Measurements from ENCODE around the gene DNM3.

DNM3 gene

GRCh38 chr1:172070055-172070454, 228.8 kb downstream of the DNM3 start:
- TF ChIP-seq TCF12 (IDR thresholded peaks at IDR 0.05; ENCODE audit: low read depth) (no peak), NFIC (IDR thresholded peaks at IDR 0.05) (no peak), YY1 (IDR thresholded peaks at IDR 0.05; ENCODE audit: low read depth) (no peak), EP300 (IDR thresholded peaks at IDR 0.05; ENCODE audit: borderline replicate concordance) (no peak), TAF1 (IDR thresholded peaks at IDR 0.05; ENCODE audit: low read depth) (no peak), CEBPB (IDR thresholded peaks at IDR 0.05) (no peak), ZBTB7A (IDR thresholded peaks at IDR 0.05; ENCODE audit: low read depth) (no peak), MAX (IDR thresholded peaks at IDR 0.05) (no peak), RAD21 (IDR thresholded peaks at IDR 0.05; ENCODE audit: low read depth) (no peak), CREB1 (IDR thresholded peaks at IDR 0.05; ENCODE audit: low read depth) (no peak), USF1 (IDR thresholded peaks at IDR 0.05) (no peak), REST (IDR thresholded peaks at IDR 0.05; ENCODE audit: low read depth) (no peak), EGR1 (IDR thresholded peaks at IDR 0.05) (no peak)

- TF ChIP-seq NFIC (IDR thresholded peaks at IDR 0.05) = no peak
Observed at GRCh38 chr1:172071746-172072145, 230.4 kb downstream of the DNM3 start.

GRCh38 chr1:172083191-172083590, 241.9 kb downstream of the DNM3 start:
- TF ChIP-seq TAF1 (IDR thresholded peaks at IDR 0.05; ENCODE audit: low read depth) (no peak), FOXM1 (IDR thresholded peaks at IDR 0.05; ENCODE audit: borderline replicate concordance, low read depth) (no peak), RAD21 (IDR thresholded peaks at IDR 0.05; ENCODE audit: low read depth) (no peak), NFIC (IDR thresholded peaks at IDR 0.05) (no peak), CREB1 (IDR thresholded peaks at IDR 0.05; ENCODE audit: low read depth) (no peak), REST (IDR thresholded peaks at IDR 0.05; ENCODE audit: low read depth) (no peak), USF1 (IDR thresholded peaks at IDR 0.05) (no peak)

GRCh38 chr1:172084876-172085275, 243.6 kb downstream of the DNM3 start:
- TF ChIP-seq ZBTB7A (IDR thresholded peaks at IDR 0.05; ENCODE audit: low read depth) (no peak), FOXM1 (IDR thresholded peaks at IDR 0.05; ENCODE audit: borderline replicate concordance, low read depth) (no peak), NFIC (IDR thresholded peaks at IDR 0.05) (no peak), REST (IDR thresholded peaks at IDR 0.05; ENCODE audit: low read depth) (no peak), EP300 (IDR thresholded peaks at IDR 0.05; ENCODE audit: borderline replicate concordance) (no peak), TEAD4 (IDR thresholded peaks at IDR 0.05) (no peak), CREB1 (IDR thresholded peaks at IDR 0.05; ENCODE audit: low read depth) (no peak), USF1 (IDR thresholded peaks at IDR 0.05) (no peak), RAD21 (IDR thresholded peaks at IDR 0.05; ENCODE audit: low read depth) (no peak), TCF12 (IDR thresholded peaks at IDR 0.05; ENCODE audit: low read depth) (no peak), EGR1 (IDR thresholded peaks at IDR 0.05) (no peak), TAF1 (IDR thresholded peaks at IDR 0.05; ENCODE audit: low read depth) (no peak), CEBPB (IDR thresholded peaks at IDR 0.05) (no peak), YY1 (IDR thresholded peaks at IDR 0.05; ENCODE audit: low read depth) (no peak), MAX (IDR thresholded peaks at IDR 0.05) (no peak)

- TF ChIP-seq CREB1 (IDR thresholded peaks at IDR 0.05; ENCODE audit: low read depth) (no peak), REST (IDR thresholded peaks at IDR 0.05; ENCODE audit: low read depth) (no peak), TAF1 (IDR thresholded peaks at IDR 0.05; ENCODE audit: low read depth) (no peak), EGR1 (IDR thresholded peaks at IDR 0.05) (no peak), YY1 (IDR thresholded peaks at IDR 0.05; ENCODE audit: low read depth) (no peak)
Observed at GRCh38 chr1:172085317-172085716, 244.0 kb downstream of the DNM3 start.
